Measurements from ENCODE around the gene RPS4Y2.

RPS4Y2 gene

GRCh38 chrY:20784965-20785364 is 29.1 kb downstream of the RPS4Y2 start:
- H3K4me3 Mint-ChIP-seq = no peak overlapping the region

GRCh38 chrY:20787076-20787475 is 31.2 kb downstream of the RPS4Y2 start:
- DNase-seq = no peak
- Mint-ChIP-seq H3K4me1 (peaks cover 38% of the 10 kb centered on the region), H3K9me3 (no peaks in the 10 kb centered on the region), H3K27me3 (no peaks in the 10 kb centered on the region), H3K27ac (no peak overlapping the region), H3K4me3 (no peak overlapping the region), H3K36me3 (ENCODE audit: low read depth) (no peaks in the 10 kb centered on the region)
- no peak for ATAC-seq

More at GRCh38 chrY:20784965-20785364, 29.1 kb downstream of the RPS4Y2 start:
- H3K27me3 Mint-ChIP-seq = no peaks in the 10 kb centered on the region
- ATAC-seq = no peak
- no peak for DNase-seq
- H3K4me1 Mint-ChIP-seq = peaks cover 56% of the 10 kb centered on the region
- H3K27ac Mint-ChIP-seq = no peak overlapping the region
- H3K9me3 Mint-ChIP-seq = no peaks in the 10 kb centered on the region
- no peaks in the 10 kb centered on the region for H3K36me3 Mint-ChIP-seq (ENCODE audit: low read depth)

- peak overlapping the region; percentile 65 for H3K4me3 Mint-ChIP-seq
- H3K27ac Mint-ChIP-seq = peak overlapping the region; percentile 79
- peaks cover 21% of the 10 kb centered on the region for H3K4me1 Mint-ChIP-seq
- no peaks in the 10 kb centered on the region for H3K27me3 Mint-ChIP-seq
- DNase-seq (peak; percentile 10), ATAC-seq (peak; percentile 79)
- H3K36me3 Mint-ChIP-seq (ENCODE audit: low read depth) = no peaks in the 10 kb centered on the region
- H3K9me3 Mint-ChIP-seq = peaks cover 3% of the 10 kb centered on the region
These were observed 42.6 kb downstream of the RPS4Y2 start for GRCh38 chrY:20798351-20799049.

GRCh38 chrY:20802659-20803058 is 46.8 kb downstream of the RPS4Y2 start:
- H3K9me3 Mint-ChIP-seq = no peaks in the 10 kb centered on the region
- no peak overlapping the region for H3K4me3 Mint-ChIP-seq
- no peaks in the 10 kb centered on the region for H3K27me3 Mint-ChIP-seq
- ATAC-seq = no peak
- peaks cover 21% of the 10 kb centered on the region for H3K4me1 Mint-ChIP-seq
- H3K36me3 Mint-ChIP-seq (ENCODE audit: low read depth) = no peaks in the 10 kb centered on the region
- DNase-seq = no peak
- H3K27ac Mint-ChIP-seq = no peak overlapping the region

DNA sequence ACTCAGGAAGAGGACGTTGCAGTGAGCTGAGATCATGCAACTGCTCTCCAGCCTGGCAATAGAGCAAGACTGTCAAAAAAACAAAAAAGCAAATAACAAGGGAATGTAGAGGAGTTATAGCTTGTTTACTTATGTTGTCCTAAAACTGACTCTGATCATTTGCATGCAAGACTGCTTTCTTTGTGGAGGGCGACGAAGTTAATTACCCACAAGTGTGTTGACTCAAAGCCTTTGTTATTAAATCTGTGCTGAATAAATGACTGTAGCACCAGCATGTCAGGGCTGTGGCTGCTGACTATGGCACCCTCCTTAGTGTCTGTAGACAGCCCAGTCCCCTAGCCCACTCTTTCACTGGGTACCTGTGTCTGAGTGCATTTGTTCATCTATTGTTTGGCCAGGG is 50.3 kb downstream of the RPS4Y2 start:
- ATAC-seq = no peak
- no peak overlapping the region for H3K4me3 Mint-ChIP-seq
- no peaks in the 10 kb centered on the region for H3K9me3 Mint-ChIP-seq
- H3K27me3 Mint-ChIP-seq = no peaks in the 10 kb centered on the region
- peaks cover 7% of the 10 kb centered on the region for H3K4me1 Mint-ChIP-seq
- H3K36me3 Mint-ChIP-seq (ENCODE audit: low read depth) = no peaks in the 10 kb centered on the region
- no peak overlapping the region for H3K27ac Mint-ChIP-seq
- no peak for DNase-seq

- Mint-ChIP-seq H3K27me3 (no peaks in the 10 kb centered on the region), H3K27ac (peak overlapping the region; percentile 73), H3K9me3 (no peaks in the 10 kb centered on the region), H3K36me3 (ENCODE audit: low read depth) (no peaks in the 10 kb centered on the region), H3K4me1 (peaks cover 18% of the 10 kb centered on the region), H3K4me3 (no peak overlapping the region)
- ATAC-seq (peak; percentile 87), DNase-seq (no peak)
These were observed 57.6 kb downstream of the RPS4Y2 start for GRCh38 chrY:20813459-20813858.

- H3K9me3 Mint-ChIP-seq = no peaks in the 10 kb centered on the region
- H3K4me3 Mint-ChIP-seq = no peak overlapping the region
- DNase-seq (peak; percentile 8), ATAC-seq (no peak)
- H3K27me3 Mint-ChIP-seq = no peaks in the 10 kb centered on the region
- peaks cover 18% of the 10 kb centered on the region for H3K4me1 Mint-ChIP-seq
- H3K36me3 Mint-ChIP-seq (ENCODE audit: low read depth) = no peaks in the 10 kb centered on the region
- H3K27ac Mint-ChIP-seq = no peak overlapping the region
These were observed 58.9 kb downstream of the RPS4Y2 start for GRCh38 chrY:20814794-20815193.

- no peak for ATAC-seq
- no peak for DNase-seq
- H3K4me1 Mint-ChIP-seq = peaks cover 18% of the 10 kb centered on the region
- no peak overlapping the region for H3K4me3 Mint-ChIP-seq
- no peaks in the 10 kb centered on the region for H3K36me3 Mint-ChIP-seq (ENCODE audit: low read depth)
- H3K27ac Mint-ChIP-seq = no peak overlapping the region
- H3K9me3 Mint-ChIP-seq = no peaks in the 10 kb centered on the region
- no peaks in the 10 kb centered on the region for H3K27me3 Mint-ChIP-seq
These were observed 61.2 kb downstream of the RPS4Y2 start for GRCh38 chrY:20817067-20817466.

Data from activated naive CD8-positive, alpha-beta T cell treated with anti-CD3 and anti-CD28 coated beads, Interleukin-2, amount 50 U/mL, for 24 hours (primary cell).